CD4-positive, alpha-beta T cell treated with Interleukin-10 for 1 hour (primary cell): ENCODE results near the gene GGT1.
"Not testable (repeated sequence)": the region's sequence is repeated elsewhere in the genome, so short reads cannot be mapped to it uniquely, and the experiment has no call there.

Experiments
- DNase-seq: peaks from one replicate; pipeline ENCODE4 v3.0.0-alpha.2; 2020

Gene GGT1

GRCh38 chr22:24642307-24642706, 39.3 kb downstream of the GGT1 start:
- not testable (repeated sequence) for DNase-seq

- not testable (repeated sequence) for DNase-seq
These were observed 41.4 kb downstream of the GGT1 start for GRCh38 chr22:24644409-24644808.

- not testable (repeated sequence) for DNase-seq
These were observed 42.7 kb downstream of the GGT1 start for GRCh38 chr22:24645408-24646399.

- not testable (repeated sequence) for DNase-seq
These were observed 43.8 kb downstream of the GGT1 start for GRCh38 chr22:24646756-24647155.

- DNase-seq = not testable (repeated sequence)
These were observed 46.4 kb downstream of the GGT1 start for GRCh38 chr22:24649371-24649770.

GRCh38 chr22:24650884-24651283, 47.9 kb downstream of the GGT1 start:
- peak; percentile 47 for DNase-seq

- DNase-seq = not testable (repeated sequence)
These were observed 62.4 kb downstream of the GGT1 start for GRCh38 chr22:24665395-24665794.

GRCh38 chr22:24667904-24668303, 64.9 kb downstream of the GGT1 start:
- DNase-seq = not testable (repeated sequence)

- not testable (repeated sequence) for DNase-seq
These were observed 69.5 kb downstream of the GGT1 start for GRCh38 chr22:24672532-24672931.
